NT2/D1 (cell line): ENCODE data around the gene TEX55.

Experiments used
- SUZ12 ChIP-seq: IDR thresholded peaks from 2 replicates; pipeline ENCODE4 v1.6.1; 2011; ENCODE audit not compliant: insufficient read length, insufficient read depth; ENCODE audit errors: extremely low read depth
- YY1 ChIP-seq: IDR thresholded peaks from 2 replicates; pipeline ENCODE4 v1.6.1; 2011; ENCODE audit not compliant: insufficient read length, insufficient read depth
- ZNF274 ChIP-seq: IDR thresholded peaks from 2 replicates; pipeline ENCODE4 v1.6.1; 2011; ENCODE audit warnings: mild to moderate bottlenecking, low read depth, low read length

DNA sequence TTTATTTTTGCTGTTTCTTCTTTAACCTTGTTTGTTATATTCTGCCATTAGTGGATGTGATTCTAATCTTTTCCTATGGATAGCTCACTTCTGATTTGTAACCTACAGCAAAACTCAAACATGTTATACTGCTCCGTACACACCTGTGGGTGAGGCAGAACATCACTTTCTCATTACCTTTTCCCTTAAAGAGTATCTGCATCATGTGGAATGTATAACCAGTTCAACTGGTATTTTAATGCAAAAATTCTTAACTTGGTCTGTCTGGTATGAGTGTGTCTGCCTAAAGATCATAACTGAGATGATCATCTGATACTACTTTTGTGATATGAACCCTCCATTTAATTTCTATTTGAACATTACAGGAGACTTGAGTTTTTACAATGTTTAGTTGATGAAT, 14.4 kb downstream of the TEX55 start:
- TF ChIP-seq YY1 (no peak), SUZ12 (no peak), ZNF274 (no peak)
